Muscle of arm (tissue), 12 donors: Measurements from ENCODE around the gene R3HDM1. TPM values are rescaled to one million over a fixed set of nuclear protein-coding genes. Genes with fewer than 3 reads are reported as not detected.
"Not testable (repeated sequence)": the region's sequence is repeated elsewhere in the genome, so short reads cannot be mapped to it uniquely, and the experiment has no call there.

ENCODE experiments used
- DNase-seq: peaks from one replicate; pipeline ENCODE4 v3.0.0-alpha.2; 2013
- polyA plus RNA-seq, 12 donors: library from polyadenylated mRNA; unstranded; fragments of 120-200 nt; gene quantifications; one replicate each; pipeline ENCODE4 v1.2.1, GENCODE V29; 2013; ENCODE audit not compliant: insufficient read length in 12 of 12

The R3HDM1 gene
- polyA plus RNA-seq, 12 donors: 17.0 to 45.7 (median 27.2) TPM; not detected in 1

DNA sequence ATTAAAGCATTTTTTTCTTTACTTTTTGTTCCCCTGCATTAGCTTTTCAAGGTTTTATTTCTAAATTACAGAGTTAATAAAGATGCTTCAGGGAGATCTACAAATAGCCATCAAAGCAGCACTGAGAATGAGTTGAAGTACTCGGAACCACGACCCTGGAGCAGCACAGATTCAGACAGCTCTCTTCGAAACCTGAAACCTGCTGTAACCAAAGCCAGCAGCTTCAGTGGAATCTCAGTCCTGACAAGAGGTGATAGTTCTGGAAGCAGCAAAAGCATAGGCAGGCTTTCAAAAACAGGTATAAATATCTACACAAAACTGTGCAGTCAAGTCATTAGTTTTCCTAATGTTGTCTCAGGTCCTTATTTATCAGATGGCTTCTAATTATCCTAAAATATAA lies 107.5 kb downstream of the R3HDM1 start:
- DNase-seq: no peak

DNA sequence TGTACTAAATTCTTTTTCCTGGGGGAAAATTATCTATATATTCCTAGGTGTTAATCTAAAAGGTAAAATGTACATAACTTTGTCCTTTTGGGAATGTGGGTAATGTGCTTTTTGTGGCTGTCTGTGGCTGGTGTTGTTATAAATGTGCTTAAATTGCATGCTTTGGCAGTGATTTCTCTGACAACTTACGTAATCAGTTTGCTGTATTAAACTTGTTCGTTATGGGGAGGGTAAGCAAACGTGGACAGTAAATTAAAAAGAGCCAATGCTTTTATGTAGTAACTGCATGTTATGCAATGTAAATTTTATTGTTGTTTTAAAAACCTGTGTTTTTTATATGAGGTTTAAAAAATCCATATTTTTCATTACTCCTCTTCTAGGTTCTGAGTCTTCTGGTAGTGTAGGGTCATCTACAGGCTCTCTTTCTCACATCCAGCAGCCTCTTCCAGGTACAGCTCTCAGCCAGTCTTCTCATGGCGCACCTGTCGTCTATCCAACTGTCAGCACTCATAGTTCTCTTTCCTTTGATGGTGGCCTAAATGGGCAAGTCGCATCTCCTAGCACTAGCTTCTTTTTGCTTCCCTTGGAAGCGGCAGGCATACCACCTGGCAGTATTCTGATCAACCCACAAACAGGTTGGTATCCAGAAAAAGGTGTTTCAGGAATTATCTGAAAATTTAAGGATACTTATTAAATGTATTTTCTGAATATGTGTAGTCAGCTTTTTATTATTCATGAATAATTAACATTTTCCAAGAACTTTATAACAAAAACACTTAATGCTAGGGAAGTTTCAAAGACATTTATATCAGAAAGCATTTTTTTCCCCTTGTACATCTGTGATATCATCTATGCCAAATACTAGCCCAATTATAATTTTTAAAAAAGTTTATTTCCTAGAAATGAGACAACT lies 110.1 kb downstream of the R3HDM1 start:
- no peak for DNase-seq

DNA sequence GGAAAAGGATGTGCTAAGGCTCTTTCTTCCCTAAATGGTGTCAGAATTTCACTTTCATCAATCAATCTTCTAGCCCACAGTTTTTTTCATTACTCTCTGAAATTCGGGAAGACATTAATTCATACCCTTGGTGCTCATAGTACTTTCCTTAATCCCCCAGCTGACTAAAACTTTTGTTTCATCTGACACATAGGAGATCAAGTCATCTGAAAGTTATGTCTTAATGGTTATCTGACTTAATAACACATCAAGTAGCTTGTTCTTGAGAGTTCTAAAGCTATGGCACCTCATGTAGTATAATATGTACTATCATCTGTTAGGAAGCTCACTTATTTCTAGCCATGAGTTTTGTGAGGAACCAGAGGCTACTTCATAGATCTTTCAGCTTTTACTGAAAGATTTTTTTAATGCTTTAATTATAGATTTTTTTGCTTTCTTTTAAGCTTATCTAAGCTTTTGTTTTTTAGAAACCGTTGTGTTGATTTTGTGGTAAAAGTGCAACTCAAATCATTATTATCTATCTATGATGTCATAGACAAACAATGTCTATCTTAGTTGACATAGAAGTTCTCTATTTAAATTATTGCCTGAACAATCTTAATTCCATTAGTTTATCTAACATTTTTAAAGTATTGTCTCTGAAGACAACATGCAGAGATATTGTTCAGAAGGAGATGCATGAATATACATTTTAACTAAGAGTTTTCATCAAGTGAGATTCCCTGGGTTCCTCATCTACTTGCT lies 116.7 kb downstream of the R3HDM1 start:
- DNase-seq: no peak

DNA sequence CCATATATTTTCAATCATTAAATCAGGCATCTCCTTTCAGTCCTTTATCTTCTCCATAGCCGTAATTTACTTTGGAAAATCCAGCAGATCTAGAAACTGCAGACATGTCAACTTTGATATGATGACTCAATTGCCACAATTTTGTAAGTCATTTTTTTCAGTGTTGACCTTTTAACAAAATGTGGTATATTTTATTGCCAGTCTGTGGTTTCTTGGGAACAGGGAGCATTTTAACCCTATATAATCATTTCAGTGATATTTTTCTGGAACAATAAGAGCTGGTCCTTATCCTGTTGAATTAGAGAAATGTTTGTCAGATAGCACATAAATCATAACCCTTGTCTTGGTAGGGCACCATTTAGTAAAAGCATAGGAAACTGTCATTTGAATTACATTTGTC lies 119.4 kb downstream of the R3HDM1 start:
- no peak for DNase-seq

DNA sequence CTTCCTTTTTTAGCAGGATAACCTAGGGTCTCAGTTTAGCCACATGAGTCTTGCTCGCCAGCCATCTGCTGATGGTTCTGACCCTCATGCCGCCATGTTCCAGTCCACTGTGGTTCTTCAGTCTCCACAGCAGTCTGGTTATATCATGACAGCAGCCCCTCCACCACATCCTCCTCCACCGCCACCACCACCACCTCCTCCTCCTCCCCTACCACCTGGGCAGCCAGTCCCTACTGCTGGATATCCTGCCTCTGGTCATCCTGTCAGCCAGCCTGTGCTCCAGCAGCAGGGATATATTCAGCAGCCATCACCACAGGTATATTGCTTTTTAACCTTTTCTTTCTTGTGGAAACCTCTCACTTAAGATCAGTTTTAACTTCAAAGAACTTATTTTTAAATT lies 120.4 kb downstream of the R3HDM1 start:
- no peak for DNase-seq

DNA sequence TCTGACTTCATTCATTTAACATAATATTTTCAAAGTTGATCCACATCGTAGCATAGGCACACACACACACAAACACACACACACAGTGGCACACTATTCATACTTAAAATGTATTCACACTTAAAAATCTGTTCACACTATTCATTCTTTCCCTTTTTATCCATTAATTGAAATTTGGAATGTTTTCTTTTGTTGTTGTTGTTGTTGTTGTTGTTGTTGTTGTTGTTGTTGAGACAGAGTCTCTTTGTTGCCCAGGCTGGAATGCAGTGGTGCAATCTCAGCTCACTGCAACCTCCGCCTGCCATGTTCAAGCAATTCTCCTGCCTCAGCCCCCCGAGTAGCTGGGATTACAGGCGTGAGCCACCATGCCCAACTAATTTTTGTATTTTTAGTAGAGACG lies 123.0 kb downstream of the R3HDM1 start:
- not testable (repeated sequence) for DNase-seq

DNA sequence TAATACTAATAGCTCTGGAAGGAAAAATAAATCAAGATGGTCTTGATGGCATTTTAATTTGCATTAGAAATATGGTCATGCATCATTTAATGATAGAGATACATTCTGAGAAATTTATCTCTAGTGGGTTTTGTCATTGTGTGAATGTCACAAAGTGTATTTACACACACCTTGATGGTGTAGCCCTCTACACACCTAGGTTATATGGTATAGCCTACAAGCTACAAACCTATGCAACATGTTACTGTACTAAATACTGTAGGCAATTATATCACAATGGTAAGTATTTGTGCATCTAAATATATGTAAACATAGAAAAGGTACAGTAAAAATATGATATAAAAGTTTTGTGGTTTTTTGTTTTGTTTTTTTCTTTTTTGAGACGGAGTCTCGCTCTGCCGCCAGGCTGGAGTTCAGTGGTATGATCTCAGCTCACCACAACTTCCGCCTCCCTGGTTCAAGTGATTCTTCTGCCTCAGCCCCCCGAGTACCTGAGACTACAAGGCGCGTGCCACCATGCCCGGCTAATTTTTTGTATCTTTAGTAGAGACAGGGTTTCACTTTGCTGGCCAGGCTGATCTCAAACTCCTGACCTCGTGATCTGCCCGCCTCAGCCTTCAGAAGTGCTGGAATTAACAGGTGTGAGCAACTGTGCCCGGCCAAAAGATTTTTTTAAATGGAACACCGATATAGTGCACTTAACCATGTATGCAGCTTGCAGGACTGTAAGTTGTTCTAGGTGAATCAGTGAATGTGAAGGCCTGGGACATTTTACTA lies 126.7 kb downstream of the R3HDM1 start:
- no peak for DNase-seq

DNA sequence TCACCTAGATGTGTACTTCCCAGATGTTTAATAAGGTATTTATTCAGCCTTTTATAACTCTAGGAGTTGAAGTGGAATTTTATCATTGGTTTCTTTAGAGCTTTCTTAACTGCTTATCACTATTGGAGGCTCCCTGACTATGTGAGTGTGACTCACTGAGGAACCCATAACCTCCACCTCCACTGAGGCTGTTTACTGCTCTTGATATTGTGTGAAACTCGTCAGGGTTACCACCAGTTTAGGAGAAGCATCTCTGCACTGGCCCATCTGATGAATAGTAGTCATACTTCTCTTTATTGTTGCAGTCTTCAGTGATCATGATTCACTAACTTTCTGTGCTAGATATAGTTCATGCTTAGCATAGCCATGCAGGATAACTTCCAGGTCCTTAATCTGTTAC lies 130.8 kb downstream of the R3HDM1 start:
- no peak for DNase-seq

DNA sequence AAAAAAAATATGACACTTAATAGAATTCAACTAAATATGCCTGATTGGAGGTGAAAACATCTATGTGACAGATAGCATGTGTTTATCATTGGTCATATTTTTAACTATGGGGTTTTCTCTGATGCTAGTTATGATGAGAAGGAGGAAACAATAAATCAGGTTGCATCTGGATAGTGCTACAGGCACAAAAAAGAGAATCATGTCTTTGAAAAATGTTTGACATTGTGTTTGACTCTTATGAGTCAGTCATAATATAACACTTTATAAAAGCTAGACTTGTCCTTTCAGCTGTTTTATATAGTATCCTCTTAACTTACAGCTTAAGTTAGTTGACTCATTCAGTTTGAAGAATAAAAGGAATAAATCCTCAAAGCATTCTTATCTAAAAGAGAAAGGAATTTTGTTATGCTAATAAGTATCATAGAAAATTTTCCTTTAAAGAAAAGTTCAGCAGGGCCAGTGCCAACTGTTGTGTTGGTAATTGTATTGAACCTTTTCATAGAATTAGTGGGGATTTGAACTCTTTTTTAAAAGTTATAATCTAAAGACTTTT lies 131.9 kb downstream of the R3HDM1 start:
- DNase-seq: no peak

DNA sequence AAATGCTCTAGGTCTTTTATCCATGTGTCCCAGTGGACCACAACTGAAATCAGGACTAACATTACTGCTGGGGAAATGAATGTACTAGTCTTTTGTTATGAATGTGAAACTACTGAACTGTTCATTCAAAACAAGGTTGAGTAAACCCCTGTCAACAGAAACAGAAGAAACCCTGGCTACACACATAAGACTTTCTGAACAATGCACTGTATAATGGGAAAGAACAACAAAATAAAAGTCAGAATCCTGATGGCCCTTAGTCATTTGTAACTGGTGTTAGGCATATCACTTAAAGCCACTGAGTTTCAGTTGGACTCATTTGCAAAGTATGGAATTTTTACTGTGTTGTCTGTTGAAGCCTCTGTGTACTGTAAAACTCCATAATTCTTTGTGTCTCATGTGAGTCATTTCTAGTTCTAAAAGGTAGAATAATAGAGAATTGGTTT lies 133.4 kb downstream of the R3HDM1 start:
- DNase-seq: no peak

DNA sequence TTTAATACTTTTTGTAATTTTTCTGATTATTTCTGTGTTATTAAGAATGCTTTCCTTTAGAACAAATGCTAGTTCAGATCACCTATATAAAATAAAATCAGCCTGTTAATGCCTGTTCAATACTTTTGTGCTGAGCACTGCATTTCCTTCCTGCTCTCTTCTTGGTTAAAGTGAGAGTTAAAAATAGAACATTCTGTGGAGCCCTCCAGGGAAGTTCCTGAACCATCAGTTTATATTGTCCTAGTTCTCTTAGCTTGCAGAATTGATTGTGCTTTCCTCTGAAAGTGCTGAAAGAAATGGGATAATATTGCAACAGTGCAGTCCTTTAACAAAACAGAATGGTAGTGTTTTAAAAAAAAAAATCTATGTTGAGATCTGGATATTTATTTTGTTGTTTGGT lies 135.8 kb downstream of the R3HDM1 start:
- DNase-seq: peak; percentile 16

DNA sequence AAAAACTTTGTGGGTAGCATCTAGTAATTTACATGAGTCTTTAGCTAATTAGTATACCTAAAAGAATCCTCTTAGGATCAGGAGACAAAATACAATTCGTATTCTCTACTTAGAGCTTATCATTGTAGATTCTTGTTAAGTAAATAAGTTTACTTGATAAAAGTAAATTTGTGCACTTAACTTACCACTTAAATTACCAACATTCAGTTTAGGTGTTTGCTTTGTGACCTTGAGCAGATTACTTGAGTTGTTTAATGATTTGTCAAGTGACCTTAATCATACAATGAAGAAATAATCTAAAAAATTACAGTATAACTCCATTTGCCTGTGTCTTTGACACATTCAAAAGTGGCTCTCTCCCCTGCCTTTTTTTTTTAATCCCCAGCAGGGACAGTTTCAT lies 143.2 kb downstream of the R3HDM1 start:
- DNase-seq: no peak

DNA sequence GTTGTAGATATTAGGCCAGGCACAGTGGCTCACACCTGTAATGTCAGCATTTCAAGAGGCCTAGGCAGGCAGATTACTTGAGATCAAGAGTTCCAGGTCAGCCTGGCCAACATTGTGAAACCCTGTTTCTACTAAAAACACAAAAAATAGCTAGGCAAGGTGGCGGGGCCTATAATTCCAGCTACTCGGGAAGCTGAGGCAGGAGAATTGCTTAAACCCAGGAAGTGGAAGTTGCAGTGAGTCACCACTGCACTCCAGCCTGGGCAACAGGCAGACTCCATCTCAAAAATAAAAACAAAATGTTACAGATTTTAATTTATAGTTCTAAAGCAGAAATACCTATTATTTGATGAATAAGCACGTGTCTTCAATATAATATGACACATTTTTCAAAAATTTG lies 144.7 kb downstream of the R3HDM1 start:
- DNase-seq: no peak

DNA sequence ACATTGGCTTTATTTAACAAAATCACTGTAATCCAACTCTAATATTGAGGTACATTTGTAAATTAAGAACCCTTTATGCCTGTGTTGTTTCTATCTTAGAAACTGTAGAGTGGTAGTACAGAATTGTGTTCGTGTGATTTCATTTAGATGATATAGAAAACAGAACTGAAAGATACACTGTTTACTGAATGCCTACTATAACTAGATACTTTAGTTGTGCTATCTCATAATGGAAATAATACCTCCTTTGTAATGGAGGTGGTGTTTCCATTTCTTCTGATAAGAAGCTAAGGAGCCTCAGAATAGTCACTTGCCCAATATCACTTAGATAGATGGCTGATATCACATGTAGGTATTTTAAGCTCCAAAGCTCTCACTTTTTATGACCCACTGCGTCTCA lies 147.8 kb downstream of the R3HDM1 start:
- no peak for DNase-seq

DNA sequence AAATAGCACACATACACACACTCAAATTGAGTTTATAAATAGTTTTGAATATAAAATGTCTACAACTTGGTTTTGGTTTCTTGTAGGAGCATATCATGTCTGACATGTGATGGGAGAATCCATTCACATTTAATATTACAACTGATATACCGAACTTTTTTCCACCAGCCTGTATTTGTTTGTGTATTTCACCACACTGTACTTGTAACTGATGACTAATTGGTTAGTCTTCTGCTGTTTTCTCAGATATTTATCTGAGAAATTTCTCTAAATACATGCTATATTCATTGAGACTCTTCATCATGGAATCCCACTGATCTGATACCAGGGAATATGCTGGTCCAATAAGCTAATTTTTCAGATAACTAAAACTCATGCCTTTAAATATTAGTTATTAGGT lies 154.1 kb downstream of the R3HDM1 start:
- DNase-seq: no peak

DNA sequence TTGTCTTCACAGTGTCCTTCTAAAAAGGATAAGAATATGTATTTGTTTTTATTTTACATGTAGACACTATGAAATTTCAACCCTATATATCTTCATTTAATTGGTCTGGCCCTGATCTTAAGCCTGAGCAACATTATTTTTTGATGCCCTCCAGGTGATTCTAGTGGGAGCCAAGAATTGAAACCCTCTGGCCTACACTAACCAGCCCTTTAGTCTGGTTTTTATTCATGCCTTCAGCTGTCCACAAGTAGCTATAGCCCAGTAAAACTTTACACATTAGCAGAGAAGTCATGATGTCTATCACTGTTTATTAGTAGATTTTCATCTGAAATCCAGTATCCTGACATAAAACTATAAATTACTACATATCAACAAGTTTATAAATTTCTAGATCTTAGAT lies 157.7 kb downstream of the R3HDM1 start:
- DNase-seq: no peak

DNA sequence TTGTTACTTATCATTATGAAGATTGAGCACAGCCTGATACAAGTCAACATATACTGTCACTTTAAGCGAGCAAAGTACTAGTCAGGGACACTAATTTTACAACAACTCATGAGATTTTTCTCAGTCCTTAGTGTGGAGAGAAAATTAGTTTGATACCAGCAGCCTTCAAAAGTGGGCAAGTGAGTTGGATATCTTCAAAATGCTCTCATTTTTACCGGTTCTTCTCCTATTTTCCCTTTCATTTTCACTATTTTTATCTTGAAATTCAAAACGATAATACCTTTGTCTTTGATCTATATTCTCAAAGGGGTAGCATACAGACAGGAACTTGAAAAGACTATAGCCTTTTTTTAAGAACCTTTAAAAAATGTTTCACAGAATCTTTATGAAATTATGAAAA lies 158.4 kb downstream of the R3HDM1 start:
- DNase-seq: no peak

DNA sequence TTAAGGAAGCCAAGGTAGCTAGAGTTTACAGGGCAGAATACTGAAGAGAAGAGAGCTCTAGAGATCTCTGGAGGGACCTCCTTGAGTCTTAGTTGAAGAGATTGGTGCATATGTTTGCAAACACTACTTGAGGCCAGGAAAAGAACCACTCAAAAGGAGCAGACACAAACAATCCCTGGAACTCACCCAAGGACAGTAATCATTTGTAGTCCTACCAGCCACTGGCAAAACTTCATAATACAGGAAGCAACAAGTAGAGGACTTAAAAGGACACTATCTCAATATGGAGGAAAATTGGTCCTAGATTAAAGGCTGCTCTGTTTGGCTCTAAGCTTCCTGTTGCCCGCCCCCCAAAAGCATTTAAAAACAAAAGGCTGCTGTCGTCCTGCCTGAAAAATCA lies 163.4 kb downstream of the R3HDM1 start:
- DNase-seq: no peak

DNA sequence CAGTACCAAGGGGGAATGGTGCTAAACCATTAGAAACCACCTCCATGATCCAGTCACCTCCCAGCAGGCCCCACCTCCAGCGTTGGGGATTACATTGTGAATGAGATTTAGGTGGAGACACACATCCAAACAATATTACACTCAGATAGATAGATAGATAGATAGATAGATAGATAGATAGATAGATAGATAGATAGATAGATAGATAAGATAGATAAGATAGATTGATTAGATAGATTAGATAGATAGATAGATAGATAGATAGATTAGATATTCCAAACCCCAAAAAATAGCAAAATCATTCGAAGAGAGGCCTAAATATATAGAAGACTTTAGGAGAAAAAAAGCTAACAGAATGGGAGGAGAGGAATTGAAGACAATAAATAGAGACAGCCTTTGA lies 167.6 kb downstream of the R3HDM1 start:
- no peak for DNase-seq

DNA sequence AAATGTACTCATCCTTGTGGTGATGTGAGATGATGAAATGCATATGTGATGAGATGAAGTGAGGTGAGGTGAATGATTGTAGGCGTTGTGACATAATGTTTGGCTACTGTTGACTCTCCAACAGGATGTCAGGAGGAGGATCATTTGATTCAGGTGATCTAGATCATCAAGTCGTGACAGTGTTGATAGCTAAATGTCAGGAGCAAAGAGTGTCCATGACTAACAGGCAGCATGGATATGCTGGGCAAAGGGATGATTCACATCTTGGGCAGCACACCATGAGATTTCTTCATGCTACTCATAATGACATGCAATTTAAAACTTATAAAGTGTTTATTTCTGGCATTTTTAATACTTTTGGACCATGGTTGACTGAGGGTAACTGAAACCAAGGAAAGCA lies 170.2 kb downstream of the R3HDM1 start:
- no peak for DNase-seq

DNA sequence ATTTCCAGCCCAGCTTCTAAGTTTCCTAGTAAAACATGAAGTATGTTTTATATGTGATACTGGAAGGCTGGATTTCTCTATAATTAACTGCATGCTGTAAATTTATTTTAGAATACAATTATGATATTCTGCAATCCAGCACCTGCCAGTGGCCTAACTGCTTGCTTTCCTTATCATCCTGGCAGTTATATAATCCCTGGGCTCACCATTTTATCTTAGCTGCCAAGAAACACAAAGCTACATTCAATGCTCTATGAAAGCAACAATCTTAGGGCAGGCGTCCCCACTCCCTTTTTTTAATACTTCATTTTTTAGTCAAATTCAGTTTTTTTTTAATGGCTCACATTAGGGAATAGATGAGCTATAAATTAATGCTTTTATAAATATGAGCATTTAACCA lies 172.0 kb downstream of the R3HDM1 start:
- DNase-seq: no peak

DNA sequence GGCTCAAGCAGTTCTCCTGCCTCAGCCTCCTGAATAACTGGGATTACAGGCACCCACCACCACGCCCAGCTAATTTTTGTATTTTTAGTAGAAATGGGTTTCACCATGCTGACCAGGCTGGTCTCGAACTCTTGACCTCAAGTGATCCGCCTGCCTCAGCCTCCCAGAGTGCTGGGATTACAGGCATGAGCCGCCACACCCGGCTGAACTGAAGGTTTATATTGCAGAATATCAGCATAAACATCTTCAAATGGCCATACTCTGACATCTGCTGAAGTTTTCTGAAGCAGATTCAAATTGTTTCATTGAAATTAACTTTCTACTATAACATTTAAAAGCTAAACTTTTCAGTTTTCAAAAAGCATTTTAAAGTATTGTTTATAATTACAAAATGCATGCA lies 172.8 kb downstream of the R3HDM1 start:
- DNase-seq: not testable (repeated sequence)
